ENCODE results near the gene SMCO3. TPM values are rescaled to one million over a fixed set of nuclear protein-coding genes. Genes with fewer than 3 reads are reported as not detected.
"Not testable (repeated sequence)": the region's sequence is repeated elsewhere in the genome, so short reads cannot be mapped to it uniquely, and the experiment has no call there.

SMCO3 gene
- total RNA-seq, 2 experiments from 2014 or later: not detected

GRCh38 chr12:14766649-14767215 is 47.2 kb downstream of the SMCO3 start:
- Mint-ChIP-seq H3K36me3 (ENCODE audit: low read depth) (peaks cover 65% of the 10 kb centered on the region), H3K27me3 (ENCODE audit: low read depth) (no peaks in the 10 kb centered on the region), H3K27ac (no peak overlapping the region), H3K4me3 (no peak overlapping the region), H3K9me3 (ENCODE audit: insufficient read depth) (peaks cover 8% of the 10 kb centered on the region), H3K4me1 (ENCODE audit: low read depth) (peaks cover 26% of the 10 kb centered on the region)
- CTCF ChIA-PET: no interaction called here
- DNase-seq (no peak), ATAC-seq (no peak)
- POLR2A ChIA-PET: no interaction called here

GRCh38 chr12:14766020-14766419 is 48.0 kb downstream of the SMCO3 start:
- H3K27me3 Mint-ChIP-seq (ENCODE audit: low read depth); H3K27ac Mint-ChIP-seq; DNase-seq; H3K9me3 Mint-ChIP-seq (ENCODE audit: insufficient read depth); POLR2A ChIA-PET; H3K4me3 Mint-ChIP-seq; CTCF ChIA-PET; ATAC-seq: not testable (repeated sequence)
- peaks cover 69% of the 10 kb centered on the region for H3K36me3 Mint-ChIP-seq (ENCODE audit: low read depth)
- peaks cover 21% of the 10 kb centered on the region for H3K4me1 Mint-ChIP-seq (ENCODE audit: low read depth)

GRCh38 chr12:14765398-14765797 is 48.6 kb downstream of the SMCO3 start:
- H3K27ac Mint-ChIP-seq: no peak overlapping the region
- peaks cover 8% of the 10 kb centered on the region for H3K9me3 Mint-ChIP-seq (ENCODE audit: insufficient read depth)
- ATAC-seq: no peak
- H3K36me3 Mint-ChIP-seq (ENCODE audit: low read depth): peaks cover 67% of the 10 kb centered on the region
- ChIA-PET POLR2A (no interaction called here), CTCF (interaction anchor here (0.6 kb wide), 1 partner anchor 39 kb away, joined by 3 read pairs; no protein-coding TSS in a partner anchor)
- H3K27me3 Mint-ChIP-seq (ENCODE audit: low read depth): no peaks in the 10 kb centered on the region
- DNase-seq: no peak
- no peak overlapping the region for H3K4me3 Mint-ChIP-seq
- peaks cover 21% of the 10 kb centered on the region for H3K4me1 Mint-ChIP-seq (ENCODE audit: low read depth)

GRCh38 chr12:14759711-14760280 is 54.2 kb downstream of the SMCO3 start:
- CTCF ChIA-PET; ATAC-seq; DNase-seq; H3K27me3 Mint-ChIP-seq (ENCODE audit: low read depth); H3K4me3 Mint-ChIP-seq; POLR2A ChIA-PET; H3K27ac Mint-ChIP-seq; H3K4me1 Mint-ChIP-seq (ENCODE audit: low read depth): not testable (repeated sequence)
- Mint-ChIP-seq H3K36me3 (ENCODE audit: low read depth) (peaks cover 30% of the 10 kb centered on the region), H3K9me3 (ENCODE audit: insufficient read depth) (peaks cover 14% of the 10 kb centered on the region)

- H3K9me3 Mint-ChIP-seq (ENCODE audit: insufficient read depth): peaks cover 9% of the 10 kb centered on the region
Observed at GRCh38 chr12:14756334-14757143, 57.4 kb downstream of the SMCO3 start.

More at GRCh38 chr12:14756334-14757143, 57.4 kb downstream of the SMCO3 start:
- CTCF ChIA-PET: interaction anchor here (1.3 kb wide), 1 partner anchor 18 kb away, joined by 4 read pairs; a partner anchor contains a TSS
- peaks cover 2% of the 10 kb centered on the region for H3K4me1 Mint-ChIP-seq (ENCODE audit: low read depth)
- H3K4me3 Mint-ChIP-seq: no peak overlapping the region
- no peak for ATAC-seq
- H3K36me3 Mint-ChIP-seq (ENCODE audit: low read depth): peaks cover 16% of the 10 kb centered on the region
- POLR2A ChIA-PET: no interaction called here
- DNase-seq: no peak
- no peaks in the 10 kb centered on the region for H3K27me3 Mint-ChIP-seq (ENCODE audit: low read depth)
- no peak overlapping the region for H3K27ac Mint-ChIP-seq

Other genes with a start within 250 kb of the SMCO3 start
- gene PLBD1, start 246.3 kb downstream of the SMCO3 start, total RNA-seq: not detected
- not detected for gene GUCY2C, start 117.6 kb downstream of the SMCO3 start, total RNA-seq
- 10 to 100 TPM; 98.2 to 98.6 TPM for gene WBP11, start 10.7 kb downstream of the SMCO3 start, total RNA-seq
- gene C12orf60, start 10.5 kb downstream of the SMCO3 start, total RNA-seq: 1 to 10 TPM; 1.4 to 1.5 TPM
- gene ART4, start 29.3 kb upstream of the SMCO3 start, total RNA-seq: not detected
- under 1 TPM; 0.21 to 0.34 TPM for gene MGP, start 71.7 kb upstream of the SMCO3 start, total RNA-seq
- 1 to 10 TPM; 7.9 to 8.7 TPM for gene ERP27, start 124.4 kb upstream of the SMCO3 start, total RNA-seq
- 1,000 to 10,000 TPM; 1,528 to 1,576 TPM for gene ARHGDIB, start 147.4 kb upstream of the SMCO3 start, total RNA-seq
- gene PDE6H, start 158.9 kb upstream of the SMCO3 start, total RNA-seq: under 1 TPM in 1 of 2 experiments, not detected in 1; 0.40 TPM